ENCODE data around the gene DNAAF9.

DNAAF9 gene

GRCh38 chr20:3403741-3404140 is 3.7 kb downstream of the DNAAF9 start:
- Histone ChIP-seq H3K9me2 (replicated peaks; ENCODE audit: low read depth, low read length) (no peaks in the 10 kb centered on the region), H3K36me3 (ENCODE audit: insufficient read depth, low read length) (no peaks in the 10 kb centered on the region), H3K4me3 (ENCODE audit: low read length, poor library complexity, severe bottlenecking) (no peak overlapping the region), H3K79me2 (ENCODE audit: insufficient read depth, low read length) (peaks cover 70% of the 10 kb centered on the region), H3K4me1 (ENCODE audit: insufficient read depth, low read length, poor library complexity, severe bottlenecking) (peaks cover 23% of the 10 kb centered on the region), H3K9me3 (ENCODE audit: insufficient read depth, low read depth, low read length) (no peaks in the 10 kb centered on the region), H3K4me2 (ENCODE audit: low read depth, low read length, poor library complexity, severe bottlenecking) (no peak overlapping the region), H4K20me1 (ENCODE audit: insufficient read depth, low read length, poor library complexity, severe bottlenecking) (peaks cover 21% of the 10 kb centered on the region), H3K9ac (ENCODE audit: low read depth, low read length, poor library complexity, severe bottlenecking) (no peak overlapping the region), H3K27me3 (ENCODE audit: insufficient read depth, low read length, poor library complexity, severe bottlenecking) (no peaks in the 10 kb centered on the region), H3F3A (ENCODE audit: low read depth) (0 out of 2 replicates have a peak, but pooled peaks cover 4% of the 10 kb centered on the region), H2AFZ (ENCODE audit: low read length) (no peak overlapping the region)
- TF ChIP-seq CTCF (conservative IDR thresholded peaks at IDR 0.05; ENCODE audit: low read length), result no peak
- no peak for TF ChIP-seq EZH2phosphoT487 (IDR thresholded peaks at IDR 0.05; ENCODE audit: borderline replicate concordance)

- Histone ChIP-seq H3K79me2 (ENCODE audit: insufficient read depth, low read length) (peaks cover 81% of the 10 kb centered on the region), H3K9me3 (ENCODE audit: insufficient read depth, low read depth, low read length) (no peaks in the 10 kb centered on the region), H3F3A (ENCODE audit: low read depth) (0 out of 2 replicates have a peak, but pooled peaks cover 4% of the 10 kb centered on the region), H3K4me3 (ENCODE audit: low read length, poor library complexity, severe bottlenecking) (no peak overlapping the region), H3K9ac (ENCODE audit: low read depth, low read length, poor library complexity, severe bottlenecking) (no peak overlapping the region), H3K27me3 (ENCODE audit: insufficient read depth, low read length, poor library complexity, severe bottlenecking) (no peaks in the 10 kb centered on the region), H3K36me3 (ENCODE audit: insufficient read depth, low read length) (no peaks in the 10 kb centered on the region), H3K4me1 (ENCODE audit: insufficient read depth, low read length, poor library complexity, severe bottlenecking) (peaks cover 17% of the 10 kb centered on the region), H2AFZ (ENCODE audit: low read length) (no peak overlapping the region), H3K9me2 (replicated peaks; ENCODE audit: low read depth, low read length) (no peaks in the 10 kb centered on the region), H3K4me2 (ENCODE audit: low read depth, low read length, poor library complexity, severe bottlenecking) (peak overlapping the region; percentile 10), H4K20me1 (ENCODE audit: insufficient read depth, low read length, poor library complexity, severe bottlenecking) (peaks cover 21% of the 10 kb centered on the region)
- no peak for TF ChIP-seq CTCF (conservative IDR thresholded peaks at IDR 0.05; ENCODE audit: low read length)
- no peak for TF ChIP-seq EZH2phosphoT487 (IDR thresholded peaks at IDR 0.05; ENCODE audit: borderline replicate concordance)
Observed at GRCh38 chr20:3402453-3402852, 5.0 kb downstream of the DNAAF9 start.

- Histone ChIP-seq H3K9me3 (ENCODE audit: insufficient read depth, low read depth, low read length) (no peaks in the 10 kb centered on the region; the same call in 1 of the 2 replicates), H3F3A (ENCODE audit: low read depth) (0 out of 2 replicates have a peak, but pooled peaks cover under 1% of the 10 kb centered on the region), H3K4me3 (ENCODE audit: low read length, poor library complexity, severe bottlenecking) (no peak overlapping the region), H2AFZ (ENCODE audit: low read length) (no peak overlapping the region), H3K4me2 (ENCODE audit: low read depth, low read length, poor library complexity, severe bottlenecking) (no peak overlapping the region), H3K9me2 (replicated peaks; ENCODE audit: low read depth, low read length) (no peaks in the 10 kb centered on the region), H3K4me1 (ENCODE audit: insufficient read depth, low read length, poor library complexity, severe bottlenecking) (peaks cover 11% of the 10 kb centered on the region), H3K36me3 (ENCODE audit: insufficient read depth, low read length) (0 out of 2 replicates have a peak, but pooled peaks cover 3% of the 10 kb centered on the region), H3K27me3 (ENCODE audit: insufficient read depth, low read length, poor library complexity, severe bottlenecking) (no peaks in the 10 kb centered on the region), H3K9ac (ENCODE audit: low read depth, low read length, poor library complexity, severe bottlenecking) (no peak overlapping the region), H4K20me1 (ENCODE audit: insufficient read depth, low read length, poor library complexity, severe bottlenecking) (peaks cover 21% of the 10 kb centered on the region), H3K79me2 (ENCODE audit: insufficient read depth, low read length) (peaks cover 68% of the 10 kb centered on the region)
- no peak for TF ChIP-seq EZH2phosphoT487 (IDR thresholded peaks at IDR 0.05; ENCODE audit: borderline replicate concordance)
- TF ChIP-seq CTCF (conservative IDR thresholded peaks at IDR 0.05; ENCODE audit: low read length), result no peak
Observed at GRCh38 chr20:3400260-3401155, 7.0 kb downstream of the DNAAF9 start.

All from Loucy (cell line).